HG03469 (cell line): ENCODE measurements around the gene SYT15.
"Not testable (repeated sequence)": the region's sequence is repeated elsewhere in the genome, so short reads cannot be mapped to it uniquely, and the experiment has no call there.

Experiments
- ATAC-seq: cut with Tn5 transposase; IDR thresholded peaks from one replicate; pipeline ENCODE4 v1.9.1; 2021; ENCODE audit warnings: mild to moderate bottlenecking, moderate library complexity, moderate number of reproducible peaks; ENCODE audit not compliant: unreplicated experiment

SYT15 gene

GRCh38 chr10:46578474-46579178, at the start of gene SYT15:
SYT15 (plus strand) TSS chr10:46579128; CDS start chr10:46579169, 41 bp downstream.
- not testable (repeated sequence) for ATAC-seq

GRCh38 chr10:46529742-46530141, 49.2 kb upstream of the SYT15 start:
- not testable (repeated sequence) for ATAC-seq

DNA sequence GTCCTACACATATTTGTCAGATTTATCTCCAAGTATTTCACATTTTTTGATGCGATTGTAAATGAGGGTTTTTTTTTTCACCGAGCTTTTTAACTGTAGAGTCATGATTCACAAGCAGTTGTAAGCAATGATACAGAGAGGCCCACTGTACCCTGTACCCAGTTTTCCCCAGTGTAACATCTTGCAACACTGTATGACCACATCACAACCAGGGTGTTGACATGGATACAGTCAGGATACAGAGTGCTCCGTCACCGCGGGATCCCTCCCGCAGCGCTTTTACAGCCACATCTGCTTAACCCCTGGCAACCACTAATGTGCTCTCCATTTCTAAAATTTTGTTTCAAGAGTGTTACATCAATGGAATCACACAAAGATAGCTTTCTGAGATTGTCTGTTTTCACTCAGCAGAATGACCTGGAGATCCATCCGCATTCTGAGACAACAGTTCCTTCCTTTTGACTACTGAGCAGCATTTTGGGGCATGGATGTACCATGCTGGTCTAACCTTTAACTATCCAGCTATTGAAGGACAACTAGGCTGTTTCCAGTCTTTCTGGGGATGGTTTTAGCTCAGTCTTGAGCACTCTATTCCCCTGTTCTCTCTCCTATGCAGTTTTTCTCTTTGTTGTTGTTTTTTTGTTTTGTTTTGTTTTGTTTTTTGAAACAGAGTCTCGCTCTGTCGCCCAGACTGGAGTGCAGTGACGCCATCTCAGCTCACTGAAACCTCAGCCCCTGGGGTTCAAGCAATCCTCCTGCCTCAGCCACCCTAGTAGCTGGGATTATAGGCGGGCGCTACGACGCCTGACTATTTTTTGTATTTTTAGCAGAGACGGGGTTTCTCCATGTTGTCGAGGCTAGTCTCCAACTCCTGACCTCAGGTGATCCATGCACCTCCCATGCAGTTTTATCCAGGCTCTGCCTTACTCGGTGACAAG, 48.4 kb upstream of the SYT15 start:
- no peak for ATAC-seq

- ATAC-seq, result not testable (repeated sequence)
Observed at GRCh38 chr10:46532256-46532655, 46.7 kb upstream of the SYT15 start.

DNA sequence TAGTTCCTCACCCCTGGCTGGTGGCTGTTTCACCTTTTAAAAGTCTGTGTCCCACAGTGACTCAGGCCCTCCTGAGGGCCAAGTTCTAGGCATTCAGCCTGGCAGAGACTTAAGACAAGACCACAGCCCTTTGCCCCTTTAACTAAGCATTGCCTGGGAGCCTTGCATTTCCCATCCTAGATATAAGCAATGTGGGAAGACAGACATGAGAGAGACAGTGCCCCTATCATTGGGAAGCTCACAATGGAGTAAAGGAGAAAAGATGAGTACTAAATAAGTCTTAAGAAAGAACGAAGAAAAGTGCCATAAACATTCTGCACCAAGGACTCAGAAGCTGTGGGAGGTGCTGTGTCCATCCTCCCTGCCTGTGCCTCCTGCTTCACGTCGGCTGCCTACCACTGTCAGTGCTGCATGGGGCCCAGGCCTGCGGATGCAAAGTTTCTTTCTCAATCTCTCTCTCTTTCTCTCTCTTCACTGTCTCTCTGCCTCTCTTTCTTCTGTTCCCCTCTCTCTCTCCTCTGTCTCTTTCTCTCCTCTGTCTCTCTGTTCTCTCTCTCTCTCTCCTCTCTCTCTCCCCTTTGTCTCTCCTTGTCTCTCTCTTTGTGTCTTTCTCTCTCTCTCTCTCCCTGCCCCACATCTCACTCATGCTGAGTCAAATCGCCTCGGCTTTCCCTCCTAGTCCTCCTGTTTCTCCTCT, 44.0 kb upstream of the SYT15 start:
- ATAC-seq, result no peak

GRCh38 chr10:46536171-46536570, 42.8 kb upstream of the SYT15 start:
- no peak for ATAC-seq

GRCh38 chr10:46536781-46537180, 42.1 kb upstream of the SYT15 start:
- ATAC-seq, result no peak

DNA sequence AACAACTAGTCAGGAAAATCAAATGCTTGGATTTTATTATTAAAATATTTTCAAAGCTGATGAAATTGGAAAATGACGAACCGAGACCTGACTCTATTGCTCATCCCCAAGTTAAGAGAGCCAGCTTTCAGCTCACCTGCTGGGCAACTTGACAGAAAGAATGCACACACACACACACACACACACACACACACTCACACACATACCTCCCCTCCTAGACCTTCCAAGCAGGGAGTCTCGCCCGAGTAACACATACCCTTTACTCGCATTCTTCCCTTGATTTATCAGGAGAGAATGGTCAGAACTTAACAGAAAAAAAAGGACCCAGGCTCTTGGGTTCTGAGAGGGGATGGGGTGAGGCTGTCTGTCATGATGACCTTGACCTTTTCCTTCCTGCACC, 41.6 kb upstream of the SYT15 start:
- ATAC-seq, result no peak

DNA sequence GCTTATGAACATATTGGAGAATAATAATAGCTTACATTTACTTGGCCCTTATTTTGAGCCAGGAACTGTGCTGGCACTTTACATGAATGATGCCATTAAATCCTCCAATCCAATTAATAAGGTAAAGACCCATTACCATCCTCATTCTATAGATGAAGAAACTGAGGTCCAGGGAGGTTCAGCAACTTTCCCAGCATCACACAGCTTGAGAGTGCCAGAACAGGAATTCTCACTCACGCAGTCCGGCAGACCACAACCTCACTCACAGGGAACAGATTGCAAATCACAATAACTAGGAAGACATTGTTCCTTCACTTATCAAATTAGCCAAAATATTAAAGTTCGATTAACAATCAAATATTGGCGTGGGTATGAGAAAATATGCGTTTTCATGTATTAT, 40.8 kb upstream of the SYT15 start:
- no peak for ATAC-seq

DNA sequence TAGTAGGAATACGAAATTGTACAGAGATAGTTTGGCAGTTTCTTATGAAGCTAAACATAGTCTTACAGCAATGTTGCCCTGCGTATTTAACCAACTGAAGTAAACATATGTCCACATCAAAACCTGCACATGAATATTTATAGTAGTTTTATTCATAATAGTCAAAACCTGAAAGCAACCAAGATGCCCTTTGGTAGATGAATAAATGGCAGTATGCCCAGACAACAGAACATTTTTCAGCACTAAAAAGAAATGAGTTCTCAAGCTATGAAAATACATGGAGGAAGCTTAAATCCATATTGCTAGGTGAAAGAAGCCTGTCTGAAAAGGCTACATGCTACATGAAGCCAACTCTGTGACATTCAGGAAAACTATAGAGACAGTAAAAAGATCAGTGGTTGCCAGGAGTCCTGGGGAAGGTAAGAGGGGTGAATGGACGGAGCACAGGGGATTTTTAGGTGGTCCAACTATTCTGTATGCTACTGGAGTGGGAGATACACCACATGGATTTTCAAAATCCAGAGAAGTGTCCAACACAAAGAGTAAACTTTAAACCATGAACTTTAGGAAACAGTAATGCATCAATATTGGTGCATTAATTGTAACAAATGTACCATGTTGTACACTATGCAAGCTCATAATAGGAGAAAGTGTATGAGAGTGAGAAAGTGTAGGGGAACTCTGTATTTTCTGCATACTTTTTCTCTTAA, 40.1 kb upstream of the SYT15 start:
- ATAC-seq, result no peak

- no peak for ATAC-seq
Observed at GRCh38 chr10:46539596-46540411, 39.1 kb upstream of the SYT15 start.

- no peak for ATAC-seq
Observed at GRCh38 chr10:46540412-46541016, 38.4 kb upstream of the SYT15 start.

DNA sequence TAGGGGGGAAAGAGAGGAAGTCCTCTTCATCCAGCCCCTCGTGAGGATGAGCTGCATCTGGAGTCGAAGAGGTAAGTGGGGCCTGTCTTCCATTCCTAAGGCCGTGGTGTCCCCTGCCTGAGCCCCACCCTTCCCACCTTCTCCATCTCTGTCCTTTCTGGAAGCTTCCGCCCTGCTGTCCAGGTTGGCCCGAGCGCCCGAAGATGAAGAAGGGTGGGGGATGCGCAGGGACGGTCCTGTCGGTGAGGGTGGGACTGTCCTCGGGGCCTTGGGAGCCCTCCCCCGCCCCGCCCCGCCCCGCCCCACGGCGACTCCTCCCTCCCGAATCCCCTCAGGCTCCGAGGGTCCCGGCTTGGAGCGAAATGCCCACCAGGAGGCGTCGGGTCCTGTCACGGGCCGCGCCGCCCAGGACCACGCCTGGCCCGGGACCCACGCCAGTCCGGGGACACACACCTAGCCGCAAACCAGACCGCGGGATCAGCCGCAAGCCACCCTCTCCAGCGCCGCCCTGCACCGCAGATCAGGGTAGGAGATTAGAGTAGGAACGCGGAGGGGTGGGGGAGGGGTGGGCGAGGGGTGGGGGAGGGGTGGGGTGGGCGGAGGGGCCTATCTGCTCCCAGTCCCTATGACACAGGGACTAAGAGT, 37.8 kb upstream of the SYT15 start:
- no peak for ATAC-seq

DNA sequence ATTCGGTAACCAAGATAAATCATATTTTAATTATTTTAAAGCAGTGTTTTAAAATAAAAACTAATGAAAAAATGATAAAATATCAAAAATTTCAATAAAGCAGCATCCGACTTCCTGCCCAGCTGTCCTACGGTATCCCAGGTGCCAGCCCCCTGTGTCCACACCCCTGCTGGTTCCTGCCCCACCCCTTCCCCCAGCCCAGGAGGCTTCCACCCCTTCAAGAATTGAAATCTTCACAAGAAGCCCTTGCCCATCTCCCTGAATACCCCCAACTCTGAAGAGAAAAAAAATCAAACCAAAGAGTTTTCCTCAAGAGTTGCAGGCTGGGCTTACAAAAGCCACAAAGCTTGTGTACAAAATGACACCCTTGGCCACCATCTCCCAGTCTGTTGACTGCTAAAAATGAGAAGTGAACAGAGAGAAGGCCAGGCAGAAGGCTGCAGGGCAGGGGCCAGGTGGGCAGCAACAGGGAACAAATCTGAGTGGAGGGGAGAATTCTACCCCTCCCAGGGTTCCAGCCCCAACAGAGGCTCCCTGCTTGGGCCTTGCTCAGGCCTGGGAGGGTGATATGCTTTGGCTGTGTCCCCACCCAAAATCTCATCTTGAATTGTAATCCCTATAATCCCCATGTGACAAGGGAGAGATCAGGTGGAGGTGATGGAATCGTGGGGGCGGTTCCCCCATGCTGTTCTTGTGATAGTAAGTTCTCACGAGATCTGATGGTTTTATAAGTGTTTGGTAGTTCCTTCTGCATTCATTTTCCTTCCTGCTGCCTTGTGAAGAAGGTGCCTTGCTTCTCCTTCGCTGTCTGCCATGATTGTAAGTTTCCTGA, 37.0 kb upstream of the SYT15 start:
- ATAC-seq, result no peak

- no peak for ATAC-seq
Observed at GRCh38 chr10:46542567-46543465, 36.1 kb upstream of the SYT15 start.

GRCh38 chr10:46543466-46544377, 35.2 kb upstream of the SYT15 start:
- no peak for ATAC-seq
